Liver (tissue), 9 donors: ENCODE results near the gene SLC30A9. TPM values are rescaled to one million over a fixed set of nuclear protein-coding genes. Genes with fewer than 3 reads are reported as not detected.

Experiments
- DNase-seq: peaks from one replicate; pipeline ENCODE4 v3.0.0-alpha.2; 2017; ENCODE audit warnings: low spot score
- H3K27ac ChIP-seq, 2 donors: one replicate each; pipeline ENCODE4 v1.7.0; 2013; ENCODE audit warnings: inconsistent platforms in 2 of 2, low read length in 2 of 2, control low read depth in 1 of 2, low read depth in 1 of 2, mild to moderate bottlenecking in 1 of 2
- H3K27me3 ChIP-seq, 4 donors: one replicate each; pipeline versions ENCODE4 v1.6.1 to v1.7.0; 2013; ENCODE audit warnings: low read length in 3 of 4, inconsistent platforms in 1 of 4, mild to moderate bottlenecking in 1 of 4, moderate library complexity in 1 of 4; ENCODE audit not compliant: control insufficient read depth in 4 of 4, insufficient read depth in 4 of 4
- H3K36me3 ChIP-seq, 4 donors: one replicate each; pipeline versions ENCODE4 v1.6.1 to v1.7.0; 2013; ENCODE audit warnings: low read length in 3 of 4, mild to moderate bottlenecking in 3 of 4, low read depth in 1 of 4, moderate library complexity in 1 of 4; ENCODE audit not compliant: control insufficient read depth in 4 of 4, insufficient read depth in 3 of 4
- H3K4me1 ChIP-seq, 4 donors: one replicate each; pipeline versions ENCODE4 v1.6.1 to v1.7.0; 2013; ENCODE audit warnings: low read length in 3 of 4, mild to moderate bottlenecking in 3 of 4, moderate library complexity in 1 of 4; ENCODE audit not compliant: control insufficient read depth in 4 of 4, insufficient read depth in 4 of 4
- H3K4me3 ChIP-seq, 3 donors: one replicate each; pipeline versions ENCODE4 v1.6.1 to v1.7.0; 2013; ENCODE audit warnings: low read length in 3 of 3, control low read depth in 1 of 3, low read depth in 1 of 3, mild to moderate bottlenecking in 1 of 3
- H3K9ac ChIP-seq, 2 donors: one replicate each; pipeline ENCODE4 v1.7.0; 2013; ENCODE audit warnings: low read length in 2 of 2, mild to moderate bottlenecking in 2 of 2, moderate library complexity in 2 of 2, control low read depth in 1 of 2, low read depth in 1 of 2
- H3K9me3 ChIP-seq, 4 donors: one replicate each; pipeline versions ENCODE4 v1.6.1 to v1.7.0; 2013; ENCODE audit warnings: low read length in 3 of 4; ENCODE audit not compliant: control insufficient read depth in 4 of 4
- ATF3 ChIP-seq: IDR thresholded peaks from 2 replicates; pipeline ENCODE4 v1.6.1; 2016; ENCODE audit warnings: antibody characterized with exemption
- CTCF ChIP-seq: fragments of 150-350 bp; IDR thresholded peaks from 2 replicates; pipeline ENCODE4 v1.5.1; 2017; ENCODE audit warnings: improper control_type of control experiment, low read depth, low read length; ENCODE audit not compliant: missing input control
- EGR1 ChIP-seq, 2 donors: IDR thresholded peaks; 2 replicates each; pipeline ENCODE4 v1.6.1; 2016 to 2018; ENCODE audit warnings: antibody characterized with exemption in 2 of 2, low read depth in 2 of 2
- FOXA1 ChIP-seq: IDR thresholded peaks from 2 replicates; pipeline ENCODE4 v1.6.1; 2016; ENCODE audit warnings: antibody characterized with exemption
- FOXA2 ChIP-seq: IDR thresholded peaks from 2 replicates; pipeline ENCODE4 v1.6.1; 2016; ENCODE audit warnings: antibody characterized with exemption
- GABPA ChIP-seq, 2 donors: IDR thresholded peaks in 1 of 2; conservative IDR thresholded peaks in 1 of 2; 2 replicates each; pipeline ENCODE4 v1.6.1; 2016; ENCODE audit warnings: antibody characterized with exemption in 2 of 2, mild to moderate bottlenecking in 1 of 2, moderate library complexity in 1 of 2
- HNF4A ChIP-seq, 2 donors: conservative IDR thresholded peaks; 2 replicates each; pipeline ENCODE4 v1.6.1; 2016; ENCODE audit warnings: antibody characterized with exemption in 2 of 2, mild to moderate bottlenecking in 2 of 2
- HNF4G ChIP-seq: IDR thresholded peaks from 2 replicates; pipeline ENCODE4 v1.6.1; 2016; ENCODE audit warnings: antibody characterized with exemption
- JUND ChIP-seq, 2 donors: IDR thresholded peaks; 2 replicates each; pipeline ENCODE4 v1.6.1; 2016; ENCODE audit warnings: antibody characterized with exemption in 2 of 2
- MAX ChIP-seq: IDR thresholded peaks from 2 replicates; pipeline ENCODE4 v1.6.1; 2016; ENCODE audit warnings: antibody characterized with exemption
- RAD21 ChIP-seq, 2 donors: IDR thresholded peaks; 2 replicates each; pipeline ENCODE4 v1.6.1; 2016; ENCODE audit warnings: antibody characterized with exemption in 2 of 2, mild to moderate bottlenecking in 2 of 2
- REST ChIP-seq: IDR thresholded peaks from 2 replicates; pipeline ENCODE4 v1.6.1; 2016; ENCODE audit warnings: antibody characterized with exemption, mild to moderate bottlenecking
- RXRA ChIP-seq, 2 donors: IDR thresholded peaks; 2 replicates each; pipeline ENCODE4 v1.6.1; 2017 to 2018; ENCODE audit warnings: antibody characterized with exemption in 2 of 2, mild to moderate bottlenecking in 1 of 2
- SP1 ChIP-seq: IDR thresholded peaks from 2 replicates; pipeline ENCODE4 v1.6.1; 2018; ENCODE audit warnings: antibody characterized with exemption, mild to moderate bottlenecking
- TAF1 ChIP-seq: conservative IDR thresholded peaks from 2 replicates; pipeline ENCODE4 v1.6.1; 2016; ENCODE audit warnings: antibody characterized with exemption, mild to moderate bottlenecking
- YY1 ChIP-seq: IDR thresholded peaks from 2 replicates; pipeline ENCODE4 v1.6.1; 2016; ENCODE audit warnings: antibody characterized with exemption, mild to moderate bottlenecking
- ZBTB33 ChIP-seq: IDR thresholded peaks from 2 replicates; pipeline ENCODE4 v1.6.1; 2016; ENCODE audit warnings: antibody characterized with exemption
- WGBS: extraction: QIAGEN DNeasy Blood & Tissue Kit; methylation state at CpG from one replicate; pipeline ENCODE4 v1.1.7; 2013; 5-methylcytosine and 5-hydroxymethylcytosine counted together
- polyA plus RNA-seq, 2 donors: library from polyadenylated mRNA; stranded (reverse) in 1 of 2; unstranded in 1 of 2; fragments of 200-250 nt in 1 of 2; fragments of >200 nt in 1 of 2; fragmentation: Nextera tagmentation in 1 of 2; extraction: Ambion mirVana in 1 of 2; gene quantifications; one replicate each; pipeline versions ENCODE4 v1.2.1 to v1.2.3, GENCODE V29; 2013 to 2015
- total RNA-seq, 2 donors: library from RNA; depleted of rRNA; stranded (reverse); fragments of >200 nt; gene quantifications; one replicate each; pipeline ENCODE4 v1.2.3, GENCODE V29; 2014
- donor health status: healthy.
- donor health status: healthy.
- donor health status: healthy.
- donor health status: healthy.
- donor health status: healthy.

SLC30A9 gene
- total and polyA plus RNA-seq, 4 donors = 13.5 to 31.0 (median 22.2) TPM

- Histone ChIP-seq H3K27ac (no peak overlapping the region), H3K9me3 (no peaks in the 10 kb centered on the region), H3K4me3 (no peak overlapping the region), H3K36me3 (peaks cover 0 to 9% (median 2%) of the 10 kb centered on the region in 4 donors), H3K9ac (no peak overlapping the region), H3K27me3 (no peaks in the 10 kb centered on the region), H3K4me1 (no peaks in the 10 kb centered on the region)
- no peak for TF ChIP-seq MAX
- no peak for TF ChIP-seq HNF4A (conservative IDR thresholded peaks at IDR 0.05)
- no peak for TF ChIP-seq RAD21 (IDR thresholded peaks at IDR 0.05)
- TF ChIP-seq FOXA2 = no peak
- no peak for TF ChIP-seq SP1
- no peak for TF ChIP-seq JUND (IDR thresholded peaks at IDR 0.05)
- no peak for TF ChIP-seq YY1
- TF ChIP-seq RXRA (IDR thresholded peaks at IDR 0.05) = no peak
- no peak for TF ChIP-seq FOXA1
- TF ChIP-seq ZBTB33 = no peak
- no peak for TF ChIP-seq ATF3
- no peak for TF ChIP-seq TAF1
- no peak for TF ChIP-seq GABPA (IDR thresholded peaks at IDR 0.05 in 1 of 2, conservative IDR thresholded peaks at IDR 0.05 in 1 of 2)
- DNase-seq = no peak
- 97% methylated on average over 3 of the region's 3 CpGs for WGBS
Measured at GRCh38 chr4:42080306-42080705, 90.0 kb downstream of the SLC30A9 start.

GRCh38 chr4:42083816-42084215, 93.5 kb downstream of the SLC30A9 start:
- DNase-seq = no peak
- no peaks in the 10 kb centered on the region for H3K9me3 ChIP-seq
- H3K27ac ChIP-seq = no peak overlapping the region
- no peak overlapping the region for H3K4me3 ChIP-seq
- no peak overlapping the region for H3K9ac ChIP-seq
- WGBS = 98% methylated on average over 1 of the region's 1 CpG
- TF ChIP-seq ZBTB33 (no peak), FOXA2 (no peak), RAD21 (IDR thresholded peaks at IDR 0.05) (no peak), EGR1 (IDR thresholded peaks at IDR 0.05; ENCODE audit: low read depth in 2 of 2) (no peak), HNF4A (conservative IDR thresholded peaks at IDR 0.05) (no peak), MAX (no peak), SP1 (no peak), GABPA (IDR thresholded peaks at IDR 0.05 in 1 of 2, conservative IDR thresholded peaks at IDR 0.05 in 1 of 2) (no peak), CTCF (no peak), JUND (IDR thresholded peaks at IDR 0.05) (no peak), YY1 (no peak), REST (no peak), TAF1 (no peak), FOXA1 (no peak), HNF4G (no peak)
- H3K27me3 ChIP-seq = no peaks in the 10 kb centered on the region
- H3K4me1 ChIP-seq = no peaks in the 10 kb centered on the region
- H3K36me3 ChIP-seq = peaks cover 1 to 6% (median 4%) of the 10 kb centered on the region in 4 donors
